NCI-H2107 (cell line): ENCODE data around the gene PLCB4.

Experiments used
- DNase-seq: peaks from one replicate; lab custom pipeline; 2025; lab: John Stamatoyannopoulos, UW

PLCB4 gene

DNA sequence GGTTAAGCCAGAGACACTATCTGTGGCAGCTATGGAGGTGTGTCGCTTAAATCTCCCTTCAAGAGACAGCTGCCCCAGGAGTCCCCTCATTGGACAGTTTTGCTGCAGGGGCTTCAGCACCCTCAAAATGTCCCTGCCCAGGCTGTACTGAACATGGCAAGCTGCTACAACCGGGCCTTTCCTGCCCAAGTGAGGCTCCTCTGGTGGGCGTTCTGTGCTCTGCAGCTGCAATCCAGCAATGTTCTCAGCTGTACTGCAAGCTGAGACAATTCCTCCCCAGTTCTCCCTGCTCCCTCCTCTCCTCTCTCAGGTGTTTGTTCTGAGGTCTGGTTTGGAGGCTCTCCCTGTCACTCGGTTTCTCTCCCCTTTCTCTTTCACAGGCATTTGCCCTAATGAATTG, 254.7 kb downstream of the PLCB4 start:
- no peak for DNase-seq

GRCh38 chr20:9329355-9330101, 260.6 kb downstream of the PLCB4 start:
- no peak for DNase-seq

GRCh38 chr20:9330151-9330550, 261.3 kb downstream of the PLCB4 start:
- no peak for DNase-seq

- DNase-seq = no peak
Measured at GRCh38 chr20:9331707-9332435, 263.0 kb downstream of the PLCB4 start.

DNA sequence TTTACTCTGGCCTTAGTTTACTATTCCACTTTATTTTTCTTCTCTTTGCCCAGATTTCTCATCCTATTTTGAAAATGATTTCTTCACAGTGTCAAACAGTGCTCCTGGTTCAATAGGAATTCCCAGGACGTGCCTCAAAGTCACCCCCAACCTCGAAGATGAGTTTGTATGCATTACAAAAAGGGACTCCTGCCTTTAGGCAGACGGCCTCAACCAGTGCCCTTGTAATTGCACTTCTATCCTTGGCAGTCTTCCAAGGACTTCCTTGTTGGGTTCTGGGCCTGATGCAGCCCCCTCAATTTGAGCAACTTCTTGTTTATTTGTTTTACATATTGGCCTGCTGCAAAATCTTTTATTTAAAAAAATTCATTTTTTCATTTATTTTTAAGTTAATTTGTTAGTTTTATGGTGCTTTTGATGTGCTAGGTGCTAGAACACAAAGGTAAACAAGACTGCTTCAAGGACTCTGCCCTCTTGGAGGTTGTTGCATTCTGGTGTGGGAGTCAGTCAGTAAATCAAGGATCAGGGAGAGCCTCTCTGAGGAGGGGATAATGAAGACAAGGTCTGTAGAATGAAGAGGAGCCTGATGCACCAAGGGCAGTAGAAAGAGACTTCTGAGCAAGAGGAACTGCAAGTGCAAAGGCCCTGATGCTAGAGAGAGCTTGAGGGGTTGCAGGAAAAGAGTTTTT, 264.0 kb downstream of the PLCB4 start:
- no peak for DNase-seq

DNA sequence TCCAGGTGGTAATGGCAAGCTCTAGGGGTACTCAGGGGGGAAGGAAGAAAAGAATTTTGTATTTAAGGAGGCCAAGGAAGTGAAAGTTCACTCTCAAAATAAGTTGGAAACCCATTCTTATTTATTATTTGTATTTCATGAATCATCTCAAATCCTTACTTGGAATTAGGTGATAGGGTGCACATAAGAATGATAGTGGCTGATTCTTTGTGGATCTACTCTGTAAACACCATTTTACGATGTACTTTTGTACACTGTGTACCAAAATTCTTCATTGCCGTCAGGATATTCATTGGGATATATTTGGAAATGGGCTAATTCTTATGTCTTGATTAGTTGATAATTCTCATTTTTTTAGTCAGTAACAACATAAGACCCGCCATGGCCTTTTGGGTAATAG, 266.0 kb downstream of the PLCB4 start:
- DNase-seq = no peak

DNA sequence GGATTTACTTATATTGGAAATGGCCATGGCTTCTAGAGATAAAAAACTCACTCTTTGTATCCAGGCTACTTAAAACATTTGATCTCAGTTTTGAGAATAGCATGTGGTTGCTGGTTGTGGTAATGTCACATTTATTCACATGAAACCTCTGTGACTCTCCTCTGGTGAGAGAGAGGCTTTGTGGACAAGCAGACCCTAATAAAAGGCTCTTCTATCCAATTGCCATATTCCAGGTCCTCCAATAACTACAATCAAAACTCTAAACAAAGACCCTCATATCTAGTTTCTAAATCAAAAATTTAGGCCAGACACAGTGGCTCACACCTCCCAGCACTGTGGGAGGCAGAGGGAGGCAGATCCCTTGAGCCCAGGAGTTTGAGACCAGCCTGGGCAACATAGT, 269.2 kb downstream of the PLCB4 start:
- DNase-seq = no peak

DNA sequence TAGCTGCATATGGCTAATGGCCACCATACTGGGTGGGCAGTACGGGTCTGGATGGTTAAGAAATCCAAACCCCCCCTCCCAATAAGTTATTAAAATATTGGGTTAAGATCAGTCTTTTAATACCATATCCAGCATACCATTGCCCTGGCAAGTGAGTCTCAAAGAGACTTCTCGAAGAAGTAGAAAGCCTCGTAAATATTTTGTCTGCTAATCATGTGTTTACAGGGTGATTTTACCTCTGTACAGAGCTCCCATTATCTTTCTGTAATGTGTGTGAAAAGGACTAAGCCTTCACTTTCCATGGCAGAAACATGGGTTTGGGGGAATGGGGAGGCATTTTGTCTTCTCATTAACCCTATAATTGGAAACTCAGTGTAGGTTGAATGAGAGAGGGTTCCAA, 270.8 kb downstream of the PLCB4 start:
- DNase-seq = no peak

- no peak for DNase-seq
Measured at GRCh38 chr20:9342651-9343050, 273.8 kb downstream of the PLCB4 start.

GRCh38 chr20:9344083-9344920, 275.4 kb downstream of the PLCB4 start:
- DNase-seq = no peak

DNA sequence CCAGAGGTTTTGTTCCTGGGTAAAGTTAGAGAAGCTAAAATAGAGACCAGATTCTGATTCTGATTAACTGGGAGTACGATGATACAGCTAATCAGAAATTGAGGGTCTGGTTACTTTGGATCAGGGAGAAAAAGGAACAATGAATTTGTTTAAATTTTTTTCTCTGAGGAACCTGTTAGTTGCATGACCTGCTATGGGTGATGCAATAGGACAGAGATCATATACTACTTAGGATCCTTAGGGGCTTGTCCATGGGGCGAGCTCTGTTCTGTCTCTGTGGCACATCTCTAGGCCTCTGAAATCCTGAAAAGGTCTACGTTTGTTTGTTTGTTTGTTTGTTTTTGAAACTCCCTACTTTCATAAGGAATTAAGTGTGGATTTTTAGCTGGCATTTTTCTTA, 279.4 kb downstream of the PLCB4 start:
- no peak for DNase-seq

GRCh38 chr20:9348747-9349146, 279.9 kb downstream of the PLCB4 start:
- DNase-seq = no peak

GRCh38 chr20:9349249-9349648, 280.4 kb downstream of the PLCB4 start:
- DNase-seq = no peak

DNA sequence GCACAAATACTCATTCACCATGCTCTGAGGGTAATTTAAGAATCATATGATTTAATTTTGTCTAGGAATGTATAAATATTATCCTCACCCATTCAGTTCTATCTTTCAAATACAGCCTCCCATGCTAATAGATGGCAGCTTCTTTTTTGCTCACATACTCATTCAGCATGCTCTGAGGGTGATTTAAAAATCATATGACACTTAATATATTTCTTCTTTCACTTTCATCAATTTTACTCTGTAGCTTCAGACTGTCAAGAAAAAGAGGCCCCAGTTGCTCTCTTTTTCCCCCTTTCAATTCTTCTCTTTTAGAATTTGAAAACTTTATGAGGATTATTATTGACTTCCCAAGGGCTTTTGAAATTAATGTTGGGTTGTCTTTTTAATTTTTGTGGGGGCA, 283.9 kb downstream of the PLCB4 start:
- DNase-seq = no peak

- no peak for DNase-seq
Measured at GRCh38 chr20:9353180-9353915, 284.5 kb downstream of the PLCB4 start.

- DNase-seq = no peak
Measured at GRCh38 chr20:9353916-9354276, 285.0 kb downstream of the PLCB4 start.

GRCh38 chr20:9354579-9354978, 285.7 kb downstream of the PLCB4 start:
- no peak for DNase-seq

GRCh38 chr20:9358001-9358400, 289.1 kb downstream of the PLCB4 start:
- DNase-seq = no peak

DNA sequence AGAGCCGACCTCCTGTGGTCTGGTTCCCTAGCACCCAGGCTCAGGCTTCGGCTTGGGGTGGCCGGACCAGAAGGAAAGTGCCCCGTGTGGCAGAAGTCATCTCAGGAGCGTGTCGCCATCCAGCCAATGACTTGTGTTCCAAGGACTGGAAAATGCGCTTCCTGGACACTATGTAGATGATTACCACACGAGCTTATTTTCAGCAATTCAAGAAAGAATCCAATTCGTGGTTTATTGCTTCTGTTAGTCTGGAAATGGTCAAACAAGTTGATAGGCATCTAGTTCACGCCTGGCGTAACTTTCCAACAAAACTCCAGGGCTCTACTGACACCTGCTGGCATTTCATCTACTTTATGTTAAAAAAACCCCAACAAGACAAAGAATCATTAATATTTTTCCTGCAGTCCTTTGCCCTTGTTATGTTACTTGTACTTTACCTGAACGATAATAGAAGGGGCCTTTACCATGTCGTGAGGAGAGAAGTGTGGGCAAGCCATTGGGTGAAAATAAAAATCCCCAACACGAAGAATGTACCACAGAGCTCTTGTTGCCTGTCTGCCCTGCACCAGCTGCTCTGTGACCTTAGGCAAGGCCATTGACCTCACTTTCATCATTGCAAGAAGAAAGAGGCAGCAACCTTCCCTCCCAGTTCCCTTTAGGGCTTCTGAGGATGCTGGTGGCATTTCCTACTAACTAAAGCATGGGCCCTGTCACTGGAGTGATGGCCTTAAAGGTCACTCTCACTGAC, 290.8 kb downstream of the PLCB4 start:
- peak; percentile 2 for DNase-seq

- DNase-seq = no peak
Measured at GRCh38 chr20:9360431-9360830, 291.5 kb downstream of the PLCB4 start.

GRCh38 chr20:9363673-9364072, 294.8 kb downstream of the PLCB4 start:
- DNase-seq = no peak
